Stomach (tissue), 9 donors: ENCODE results near the gene TPCN2. TPM values are rescaled to one million over a fixed set of nuclear protein-coding genes. Genes with fewer than 3 reads are reported as not detected.

ENCODE experiments used
- DNase-seq, 2 donors: peaks; one replicate each; pipeline versions ENCODE4 v3.0.0 to v3.0.0-alpha.2; 2013 to 2019
- H3K27ac ChIP-seq, 5 donors: fragments of 200-600 bp in 4 of 5; sonication (generic) in 4 of 5; one replicate each; pipeline ENCODE4 v1.5.1; 2013 to 2019; ENCODE audit warnings: mild to moderate bottlenecking in 1 of 5, moderate library complexity in 1 of 5
- H3K27me3 ChIP-seq, 3 donors: fragments of 200-600 bp; sonication (generic); one replicate each; pipeline ENCODE4 v1.5.1; 2017 to 2019; ENCODE audit warnings: mixed run types in 1 of 3
- H3K36me3 ChIP-seq, 4 donors: fragments of 200-600 bp; sonication (generic); 1 replicate in 3 of 4; 2 replicates in 1 of 4; pipeline ENCODE4 v1.5.1; 2016 to 2019
- H3K4me1 ChIP-seq, 4 donors: fragments of 200-600 bp; sonication (generic); one replicate each; pipeline ENCODE4 v1.5.1; 2016 to 2019
- H3K4me3 ChIP-seq, 4 donors: fragments of 200-600 bp; sonication (generic) in 3 of 4; one replicate each; pipeline ENCODE4 v1.5.1; 2016 to 2019; ENCODE audit warnings: mild to moderate bottlenecking in 1 of 4
- H3K9me3 ChIP-seq, 4 donors: fragments of 200-600 bp; sonication (generic); one replicate each; pipeline ENCODE4 v1.5.1; 2016 to 2019
- EP300 ChIP-seq: sonication (generic); formaldehyde crosslinking; IDR thresholded peaks from one replicate; pipeline ENCODE4 v1.6.1; 2017; ENCODE audit warnings: antibody characterized with exemption
- POLR2A ChIP-seq, 4 donors: fragments of 450-650 bp; IDR thresholded peaks; one replicate each; pipeline ENCODE4 v1.6.1; 2016; ENCODE audit warnings: antibody characterized with exemption in 4 of 4, control low read depth in 2 of 4, mild to moderate bottlenecking in 1 of 4, moderate library complexity in 1 of 4
- POLR2AphosphoS5 ChIP-seq, 3 donors: sonication (generic); formaldehyde crosslinking; IDR thresholded peaks; one replicate each; pipeline ENCODE4 v1.6.1; 2016; ENCODE audit warnings: antibody characterized with exemption in 3 of 3
- WGBS, 5 donors: extraction: QIAGEN DNeasy Blood & Tissue Kit in 3 of 5; methylation state at CpG; one replicate each; pipeline versions ENCODE4 v1.1.5 to v1.1.7; 2013 to 2018; 5-methylcytosine and 5-hydroxymethylcytosine counted together
- intact Hi-C: fragments of 100-400 bp; cut with DNase I; formaldehyde crosslinking; loops from one replicate; pipeline ENCODE4 v1.15.1; 2023; ENCODE audit warnings: low total_unique reads
- polyA plus RNA-seq, 3 donors: library from polyadenylated mRNA; stranded (reverse); fragments of 200-250 nt; gene quantifications; one replicate each; pipeline ENCODE4 v1.2.3, GENCODE V29; 2013
- total RNA-seq, 5 donors: library from RNA; depleted of rRNA; stranded (reverse); fragments of >200 nt; gene quantifications; one replicate each; pipeline versions ENCODE4 v1.1.0 to v1.2.3, GENCODE V29; 2014 to 2016
- TF ChIP-seq, protein P1 (sequence below), 7 experiments: fragments of 450-650 bp in 4 of 7; fragments of 200-600 bp in 3 of 7; sonication (generic) in 3 of 7; IDR thresholded peaks; one replicate each; pipeline ENCODE4 v1.5.1; 2016 to 2019; ENCODE audit warnings: antibody characterized with exemption in 7 of 7, control low read depth in 2 of 7, mild to moderate bottlenecking in 1 of 7
- donor health status: healthy with polysubstance abuse.
- donor health status: Bipolar disorder and iron deficiency.
- donor health status: healthy.

Gene TPCN2
- total and polyA plus RNA-seq, 8 donors = 6.4 to 66.1 (median 27.2) TPM

GRCh38 chr11:69164824-69165223 is 116.1 kb downstream of the TPCN2 start:
- peaks cover 7 to 13% (median 7%) of the 10 kb centered on the region in 4 donors for H3K4me1 ChIP-seq
- peaks cover 0 to 14% (median 2%) of the 10 kb centered on the region in 4 donors for H3K9me3 ChIP-seq
- H3K27ac ChIP-seq = no peak overlapping the region
- 78 to 84% (median 81%) methylated on average over 10 of the region's 10 CpGs for WGBS, 5 donors
- H3K27me3 ChIP-seq = no peaks in the 10 kb centered on the region
- intact Hi-C loops = no loop called here
- no peaks in the 10 kb centered on the region for H3K36me3 ChIP-seq
- TF ChIP-seq EP300 (no peak), POLR2AphosphoS5 (IDR thresholded peaks at IDR 0.05) (no peak), POLR2A (IDR thresholded peaks at IDR 0.05) (no peak)
- TF ChIP-seq, protein P1, sequence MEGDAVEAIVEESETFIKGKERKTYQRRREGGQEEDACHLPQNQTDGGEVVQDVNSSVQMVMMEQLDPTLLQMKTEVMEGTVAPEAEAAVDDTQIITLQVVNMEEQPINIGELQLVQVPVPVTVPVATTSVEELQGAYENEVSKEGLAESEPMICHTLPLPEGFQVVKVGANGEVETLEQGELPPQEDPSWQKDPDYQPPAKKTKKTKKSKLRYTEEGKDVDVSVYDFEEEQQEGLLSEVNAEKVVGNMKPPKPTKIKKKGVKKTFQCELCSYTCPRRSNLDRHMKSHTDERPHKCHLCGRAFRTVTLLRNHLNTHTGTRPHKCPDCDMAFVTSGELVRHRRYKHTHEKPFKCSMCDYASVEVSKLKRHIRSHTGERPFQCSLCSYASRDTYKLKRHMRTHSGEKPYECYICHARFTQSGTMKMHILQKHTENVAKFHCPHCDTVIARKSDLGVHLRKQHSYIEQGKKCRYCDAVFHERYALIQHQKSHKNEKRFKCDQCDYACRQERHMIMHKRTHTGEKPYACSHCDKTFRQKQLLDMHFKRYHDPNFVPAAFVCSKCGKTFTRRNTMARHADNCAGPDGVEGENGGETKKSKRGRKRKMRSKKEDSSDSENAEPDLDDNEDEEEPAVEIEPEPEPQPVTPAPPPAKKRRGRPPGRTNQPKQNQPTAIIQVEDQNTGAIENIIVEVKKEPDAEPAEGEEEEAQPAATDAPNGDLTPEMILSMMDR (IDR thresholded peaks at IDR 0.05) = no peak
- H3K4me3 ChIP-seq = no peak overlapping the region
- DNase-seq = no peak

DNA sequence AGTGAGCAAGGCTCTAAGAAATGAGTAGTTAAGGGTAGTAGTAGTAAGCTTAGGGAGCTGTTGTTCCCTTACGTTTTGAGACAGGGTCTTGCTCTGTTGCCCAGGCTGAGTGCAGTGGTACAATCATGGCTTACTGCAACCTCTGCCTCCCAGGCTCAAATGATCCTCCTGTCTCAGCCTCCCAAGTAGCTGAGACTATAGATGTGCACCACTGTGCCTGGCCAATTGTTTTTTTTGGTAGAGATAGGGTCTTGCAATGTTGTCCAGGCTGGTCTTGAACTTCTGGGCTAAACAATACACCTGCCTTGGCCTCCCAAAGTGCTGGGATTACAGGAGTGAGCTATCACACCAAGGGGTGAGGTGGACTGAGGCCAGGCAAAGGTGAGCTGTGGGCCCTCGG is 117.0 kb downstream of the TPCN2 start:
- no peak overlapping the region for H3K27ac ChIP-seq

DNA sequence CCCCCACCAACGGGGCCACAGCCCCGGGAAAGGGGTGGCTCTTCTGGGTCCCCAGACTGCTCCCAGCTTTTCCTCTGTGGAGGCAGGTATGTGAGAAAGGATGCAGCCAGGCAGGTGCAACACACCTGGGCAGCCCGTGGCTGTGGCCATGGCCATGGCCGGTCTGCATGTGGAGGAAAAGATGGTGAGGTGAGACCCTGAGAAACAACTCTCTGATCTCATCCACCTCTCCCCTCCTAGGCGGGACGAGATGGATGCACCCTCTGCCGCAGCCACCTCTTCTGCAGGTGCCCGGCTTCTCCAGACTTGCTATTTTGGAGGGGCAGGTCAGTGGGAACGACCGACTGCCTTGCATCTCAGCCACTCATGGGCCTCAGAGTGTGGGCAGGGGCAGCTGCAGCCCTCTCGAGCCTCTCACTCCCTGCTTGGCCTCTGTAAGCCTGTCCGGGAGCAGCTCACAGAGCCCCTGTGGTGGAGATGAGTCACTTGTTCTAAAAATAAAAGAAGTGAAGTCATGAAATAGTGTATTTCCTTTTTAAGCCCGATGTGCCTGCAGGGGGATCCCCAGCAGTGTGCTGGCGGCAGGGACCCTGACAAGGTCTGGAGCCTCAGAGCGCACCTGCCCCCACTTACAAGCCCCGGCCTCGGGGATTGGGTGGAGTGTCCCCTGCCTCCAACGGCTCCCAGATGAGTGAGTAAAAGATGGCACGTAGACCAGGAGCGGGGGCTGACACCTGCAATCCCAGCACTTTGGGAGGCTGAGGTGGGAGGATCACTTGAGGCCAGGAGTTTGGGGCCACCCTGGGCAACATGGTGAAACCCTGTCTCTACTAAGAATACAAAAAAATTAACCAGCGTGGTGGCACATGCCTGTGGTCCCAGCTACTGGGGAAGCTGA is 117.7 kb downstream of the TPCN2 start:
- peaks cover 0 to 14% (median 2%) of the 10 kb centered on the region in 4 donors for H3K9me3 ChIP-seq
- intact Hi-C loops = no loop called here
- no peak for TF ChIP-seq POLR2AphosphoS5 (IDR thresholded peaks at IDR 0.05)
- TF ChIP-seq, protein P1 (IDR thresholded peaks at IDR 0.05) = no peak
- no peak for TF ChIP-seq POLR2A (IDR thresholded peaks at IDR 0.05)
- no peak for TF ChIP-seq EP300
- DNase-seq = peak in 1 of 2 donors; percentile 80
- no peaks in the 10 kb centered on the region for H3K36me3 ChIP-seq
- WGBS, 5 donors = 42 to 53% (median 51%) methylated on average over 19 to 21 of the region's 21 CpGs
- no peak overlapping the region for H3K4me3 ChIP-seq
- H3K27me3 ChIP-seq = no peaks in the 10 kb centered on the region
- peak overlapping the region in 1 of 5 donors; percentile 20 for H3K27ac ChIP-seq
- H3K4me1 ChIP-seq = peaks cover 7 to 13% (median 7%) of the 10 kb centered on the region in 4 donors

More for the DNA sequence above, 117.0 kb downstream of the TPCN2 start:
- no peaks in the 10 kb centered on the region for H3K36me3 ChIP-seq
- WGBS, 5 donors = 70 to 94% (median 85%) methylated on average over 1 to 2 of the region's 2 CpGs
- peaks cover 7 to 13% (median 7%) of the 10 kb centered on the region in 4 donors for H3K4me1 ChIP-seq
- H3K27me3 ChIP-seq = no peaks in the 10 kb centered on the region
- TF ChIP-seq POLR2A (IDR thresholded peaks at IDR 0.05) (no peak), EP300 (no peak), POLR2AphosphoS5 (IDR thresholded peaks at IDR 0.05) (no peak)
- TF ChIP-seq, protein P1 (IDR thresholded peaks at IDR 0.05) = no peak
- DNase-seq = no peak
- no peak overlapping the region for H3K4me3 ChIP-seq
- intact Hi-C loops = no loop called here
- peaks cover 0 to 14% (median 2%) of the 10 kb centered on the region in 4 donors for H3K9me3 ChIP-seq

DNA sequence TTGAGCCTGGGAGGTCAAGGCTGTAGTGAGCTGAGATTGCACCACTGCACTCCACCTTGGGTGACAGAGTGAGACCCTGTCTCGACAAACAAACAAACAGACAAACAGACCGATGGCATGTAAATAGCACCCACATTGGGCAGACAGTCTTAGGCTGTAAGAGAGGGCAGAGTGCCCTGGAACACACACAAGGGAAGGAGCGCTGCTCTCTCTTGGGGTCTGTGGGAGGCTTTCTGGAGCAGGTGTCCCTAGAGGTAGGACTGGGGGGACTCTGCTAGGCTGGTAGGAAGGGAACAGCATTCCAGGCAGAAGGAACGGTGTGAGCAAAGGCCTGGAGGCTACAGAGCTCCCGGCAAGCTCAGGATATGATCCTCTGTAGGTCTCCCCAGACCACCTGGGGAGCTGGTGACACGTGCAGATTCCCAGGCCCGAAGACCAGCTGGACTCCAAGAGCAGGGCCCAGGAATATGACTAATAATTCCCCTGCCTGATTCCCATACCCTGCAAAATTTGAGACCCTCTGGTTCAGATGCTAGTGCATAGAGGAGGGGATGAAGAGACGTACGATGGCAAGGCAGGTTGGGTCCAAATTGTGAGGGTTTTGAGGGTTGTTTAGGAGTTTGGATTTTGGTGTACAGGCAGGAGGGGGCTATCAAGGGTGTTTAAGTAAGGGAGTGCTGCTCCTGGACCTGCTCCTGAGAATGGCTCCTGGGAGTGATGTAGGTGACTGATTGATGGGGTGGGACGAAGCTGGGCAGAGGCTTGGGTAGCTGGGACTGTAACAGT is 118.6 kb downstream of the TPCN2 start:
- no peak for DNase-seq
- no peak overlapping the region for H3K4me3 ChIP-seq
- no peaks in the 10 kb centered on the region for H3K36me3 ChIP-seq
- no peak for TF ChIP-seq POLR2A (IDR thresholded peaks at IDR 0.05)
- no peak for TF ChIP-seq POLR2AphosphoS5 (IDR thresholded peaks at IDR 0.05)
- H3K9me3 ChIP-seq = peaks cover 0 to 14% (median 2%) of the 10 kb centered on the region in 4 donors
- 79 to 90% (median 83%) methylated on average over 9 to 10 of the region's 10 CpGs for WGBS, 5 donors
- no peaks in the 10 kb centered on the region for H3K27me3 ChIP-seq
- peak overlapping the region in 1 of 5 donors; percentile 20 for H3K27ac ChIP-seq
- intact Hi-C loops = no loop called here
- H3K4me1 ChIP-seq = peaks cover 7 to 13% (median 7%) of the 10 kb centered on the region in 4 donors
